GM12878 (cell line): ENCODE data around the gene FKBP14. TPM values are rescaled to one million over a fixed set of nuclear protein-coding genes. Genes with fewer than 3 reads are reported as not detected.
A peak's percentile ranks its signal among the peaks of the same experiment; 100 is the strongest.

ENCODE experiments used
- ATAC-seq: fragments of 200-7000 bp; cut with Tn5 transposase; 3 replicates; pipeline ENCODE4 v1.9.1; 2020; ENCODE audit warnings: mild to moderate bottlenecking, moderate library complexity
- BruUV-seq: library from RNA; stranded (reverse); fragments of 400-500 nt; replicated peaks from 2 replicates; lab custom pipeline; 2021; lab: Mats Ljungman, UMichigan
- CTCF ChIA-PET: fragments of 300-600 bp; sonication (Branson Sonifier 250); formaldehyde crosslinking; extraction: SDS; loops from one replicate; lab custom pipeline; 2021; ENCODE audit warnings: inconsistent platforms; lab: Yijun Ruan, JAX
- POLR2A ChIA-PET: fragments of 350-600 bp; formaldehyde crosslinking; extraction: SDS; loops from one replicate; lab custom pipeline; 2021; ENCODE audit warnings: inconsistent platforms; lab: Charles Lee
- RAD21 ChIA-PET: fragments of 300-600 bp; sonication (Branson Sonifier 250); formaldehyde crosslinking; loops from one replicate; lab custom pipeline; 2023; ENCODE audit warnings: antibody characterized with exemption; ENCODE audit not compliant: unreplicated experiment; lab: Charles Lee
- SMC1A ChIA-PET: fragments of 300-600 bp; sonication (Branson Sonifier 250); formaldehyde crosslinking; loops from one replicate; lab custom pipeline; 2023; ENCODE audit not compliant: unreplicated experiment, uncharacterized antibody; lab: Charles Lee
- DNase-seq: peaks from one replicate; pipeline ENCODE4 v3.0.0-alpha.2; 2011; ENCODE audit warnings: low read depth, low spot score
- FAIRE-seq: peaks from 3 replicates; lab custom pipeline; 2011; peaks lifted over from hg19 to GRCh38; lab: Jason Lieb, UNC
- H2AFZ ChIP-seq: 2 replicates; pipeline ENCODE4 v1.6.0; 2011; ENCODE audit warnings: low read depth, low read length, control low read depth; ENCODE audit not compliant: control insufficient read depth
- H3K27ac ChIP-seq: 2 replicates; pipeline ENCODE4 v1.5.1; 2011; ENCODE audit warnings: control low read depth; ENCODE audit not compliant: control insufficient read depth, insufficient read depth
- H3K27me3 ChIP-seq, 2 experiments: replicated peaks in 1 of 2; 2 replicates each; pipeline versions ENCODE4 v1.6.0 to v1.6.1; 2011; ENCODE audit warnings: low read length in 1 of 2; ENCODE audit not compliant: control insufficient read depth in 2 of 2, insufficient read depth in 2 of 2
- H3K36me3 ChIP-seq, 2 experiments: 2 replicates each; pipeline ENCODE4 v1.5.1; 2011; ENCODE audit warnings: low read length in 1 of 2; ENCODE audit not compliant: control insufficient read depth in 2 of 2, insufficient read depth in 2 of 2
- H3K4me1 ChIP-seq: 2 replicates; pipeline ENCODE4 v1.6.1; 2011; ENCODE audit warnings: mild to moderate bottlenecking, low read length, moderate library complexity, mixed read lengths; ENCODE audit not compliant: control insufficient read depth, insufficient read depth
- H3K4me2 ChIP-seq: 2 replicates; pipeline ENCODE4 v1.6.0; 2011; ENCODE audit warnings: control low read depth; ENCODE audit not compliant: control insufficient read depth, insufficient read depth
- H3K4me3 ChIP-seq: fragments of 200-600 bp; sonication (generic); 2 replicates; pipeline ENCODE4 v1.5.1; 2016
- H3K79me2 ChIP-seq: 2 replicates; pipeline ENCODE4 v1.6.0; 2011; ENCODE audit warnings: low read length; ENCODE audit not compliant: control insufficient read depth, insufficient read depth
- H3K9ac ChIP-seq: 2 replicates; pipeline ENCODE4 v1.8.0; 2011; ENCODE audit warnings: low read length, control low read depth, mixed read lengths; ENCODE audit not compliant: control insufficient read depth, insufficient read depth
- H3K9me3 ChIP-seq: replicated peaks from 3 replicates; pipeline ENCODE4 v1.5.1; 2011; ENCODE audit warnings: mild to moderate bottlenecking, low read length; ENCODE audit not compliant: control insufficient read depth, insufficient read depth
- H4K20me1 ChIP-seq: 2 replicates; pipeline ENCODE4 v1.6.0; 2011; ENCODE audit not compliant: control insufficient read depth, insufficient read depth
- ATF2 ChIP-seq: IDR thresholded peaks from 2 replicates; pipeline ENCODE4 v1.6.1; 2012; ENCODE audit warnings: low read length, inconsistent platforms
- CEBPB ChIP-seq, 2 experiments: fragments of 150-350 bp in 1 of 2; IDR thresholded peaks; 2 replicates each; pipeline ENCODE4 v1.6.1; 2012 to 2014; ENCODE audit warnings: low read depth in 2 of 2, low read length in 2 of 2, borderline replicate concordance in 1 of 2, inconsistent platforms in 1 of 2
- CHD4 ChIP-seq: fragments of 200-600 bp; sonication (generic); IDR thresholded peaks from 2 replicates; pipeline ENCODE4 v1.6.1; 2016; ENCODE audit warnings: mild to moderate bottlenecking
- CREB1 ChIP-seq: IDR thresholded peaks from 2 replicates; pipeline ENCODE4 v1.6.1; 2012; ENCODE audit warnings: low read depth, mild to moderate bottlenecking, inconsistent platforms
- CTCF ChIP-seq, 3 experiments: IDR thresholded peaks in 2 of 3; conservative IDR thresholded peaks in 1 of 3; 2 replicates each; pipeline ENCODE4 v1.5.1; 2011; ENCODE audit warnings: low read depth in 3 of 3, low read length in 3 of 3, mild to moderate bottlenecking in 3 of 3, control low read depth in 2 of 3, moderate library complexity in 2 of 3, inconsistent platforms in 1 of 3, mixed read lengths in 1 of 3; ENCODE audit not compliant: control insufficient read depth in 2 of 3, insufficient read depth in 1 of 3; ENCODE audit errors: extremely low read depth in 1 of 3
- ETV6 ChIP-seq, 2 experiments: fragments of 450-650 bp in 1 of 2; IDR thresholded peaks in 1 of 2; conservative IDR thresholded peaks in 1 of 2; 2 replicates each; pipeline ENCODE4 v1.6.1; 2014; ENCODE audit warnings: antibody characterized with exemption in 1 of 2, borderline replicate concordance in 1 of 2, low read depth in 1 of 2, mild to moderate bottlenecking in 1 of 2, moderate library complexity in 1 of 2
- GATAD2B ChIP-seq: fragments of 450-650 bp; conservative IDR thresholded peaks from 2 replicates; pipeline ENCODE4 v1.6.1; 2017; ENCODE audit warnings: low read depth, mild to moderate bottlenecking, moderate library complexity
- HSF1 ChIP-seq: fragments of 150-350 bp; IDR thresholded peaks from 2 replicates; pipeline ENCODE4 v1.6.1; 2014; ENCODE audit warnings: mild to moderate bottlenecking, low read depth, low read length
- JUND ChIP-seq: IDR thresholded peaks from 2 replicates; pipeline ENCODE4 v1.6.1; 2012; ENCODE audit warnings: low read depth, mild to moderate bottlenecking, low read length, improper control_type of control experiment, moderate library complexity
- MAX ChIP-seq: IDR thresholded peaks from 2 replicates; pipeline ENCODE4 v1.6.1; 2012; ENCODE audit warnings: low read depth, low read length, improper control_type of control experiment
- NBN ChIP-seq: fragments of 450-650 bp; IDR thresholded peaks from 2 replicates; pipeline ENCODE4 v1.6.1; 2016
- POLR2A ChIP-seq: IDR thresholded peaks from 2 replicates; pipeline ENCODE4 v1.6.1; 2011; ENCODE audit warnings: low read depth, mild to moderate bottlenecking, low read length
- RELB ChIP-seq: fragments of 450-650 bp; IDR thresholded peaks from 2 replicates; pipeline ENCODE4 v1.6.1; 2017; ENCODE audit warnings: low read depth, mild to moderate bottlenecking, moderate library complexity
- YBX1 ChIP-seq: fragments of 450-650 bp; IDR thresholded peaks from 2 replicates; pipeline ENCODE4 v1.6.1; 2016; ENCODE audit warnings: antibody characterized with exemption
- WGBS: methylation state at CpG from one replicate; pipeline ENCODE4 v1.1.6; 2016; ENCODE audit warnings: low lambda C conversion rate; ENCODE audit not compliant: insufficient replicate concordance, insufficient coverage; ENCODE audit errors: missing lambda C conversion rate; 5-methylcytosine and 5-hydroxymethylcytosine counted together
- in situ Hi-C: fragments of 300-500 bp; cut with MboI; formaldehyde crosslinking; loops from 9 replicates; pipeline ENCODE4 v1.14.3; 2018; ENCODE audit warnings: mixed read lengths
- intact Hi-C: fragments of 100-400 bp; cut with micrococcal nuclease; formaldehyde crosslinking; loops from one replicate; pipeline ENCODE4 v1.14.2; 2022; ENCODE audit not compliant: unreplicated experiment
- polyA plus RNA-seq, 11 experiments: library from polyadenylated mRNA; depleted of rRNA in 4 of 11; unstranded in 6 of 11; stranded (reverse) in 5 of 11; fragments of >200 nt; fragmentation: Nextera tagmentation in 4 of 11; fragmentation: Illumina TruSeq in 1 of 11; extraction: Ambion mirVana in 4 of 11; extraction: Trizol in 1 of 11; gene quantifications; 1 replicate in 1 of 11; 2 replicates in 10 of 11; pipeline versions ENCODE4 v1.2.1 to v1.2.3, GENCODE V29; 2011 to 2016; ENCODE audit warnings: inconsistent platforms in 2 of 11, missing spikeins in 2 of 11, low read depth in 1 of 11
- total RNA-seq, 4 experiments: library from RNA; depleted of rRNA in 3 of 4; stranded (reverse); fragments of >200 nt in 3 of 4; fragmentation: Illumina TruSeq in 1 of 4; extraction: Trizol in 1 of 4; gene quantifications; 2 replicates each; pipeline versions ENCODE4 v1.2.1 to v1.2.3, GENCODE V29; 2013 to 2021

FKBP14 gene
- total and polyA plus RNA-seq, 10 of the 15 experiments (the other 5 are each of a cell fraction or from before 2014, with no cell fraction given), result 2.7 to 8.9 (median 5.6) TPM

GRCh38 chr7:29977886-29978651, 48.4 kb downstream of the FKBP14 start:
- ChIA-PET CTCF (interaction anchor here (1.3 to 4.5 kb wide), 5 partner anchors 9 to 84 kb away, joined by 3 to 18 read pairs (median 8); no protein-coding TSS in a partner anchor), POLR2A (interaction anchor here (0.9 kb wide), 1 partner anchor 49 kb away, joined by 3 read pairs; the partner anchor contains the start of gene FKBP14), RAD21 (interaction anchor here (1.2 to 1.3 kb wide), 2 partner anchors 9 to 49 kb away, joined by 3 read pairs; no protein-coding TSS in a partner anchor), SMC1A (interaction anchor here (1.0 to 2.2 kb wide), 4 partner anchors 8 to 84 kb away, joined by 3 to 11 read pairs (median 6); no protein-coding TSS in a partner anchor)
- no peak for DNase-seq
- 91% methylated on average over 8 of the region's 8 CpGs for WGBS
- peaks cover 0 to 2% of the 10 kb centered on the region in 2 experiments; a peak in 1 of 4 replicates for H3K36me3 ChIP-seq
- H3K27ac ChIP-seq, result no peak overlapping the region
- intact Hi-C loops (no loop called here), in situ Hi-C loops (no loop called here)
- ATAC-seq, result peak; percentile 37; the same call in 2 of the 3 replicates
- no peaks in the 10 kb centered on the region for H3K27me3 ChIP-seq
- H3K9ac ChIP-seq, result no peak overlapping the region
- peaks cover 3% of the 10 kb centered on the region; the same call in 1 of the 2 replicates for H3K4me1 ChIP-seq
- no peak overlapping the region for H3K4me2 ChIP-seq
- BruUV-seq, result no TSS peak
- H4K20me1 ChIP-seq, result no peaks in the 10 kb centered on the region
- H3K79me2 ChIP-seq, result peaks cover 20% of the 10 kb centered on the region
- FAIRE-seq, result no peak
- no peaks in the 10 kb centered on the region for H3K9me3 ChIP-seq
- no peak overlapping the region for H3K4me3 ChIP-seq
- no peak overlapping the region for H2AFZ ChIP-seq
- no peak for TF ChIP-seq MAX
- TF ChIP-seq ETV6 (conservative IDR thresholded peaks at IDR 0.05 in 1 of 2, IDR thresholded peaks at IDR 0.05 in 1 of 2; ENCODE audit: borderline replicate concordance in 1 of 2, low read depth in 1 of 2), result no peak
- TF ChIP-seq CHD4, result no peak
- TF ChIP-seq CTCF (IDR thresholded peaks at IDR 0.05 in 2 of 3, conservative IDR thresholded peaks at IDR 0.05 in 1 of 3; ENCODE audit: control insufficient read depth in 2 of 3, extremely low read depth in 1 of 3, insufficient read depth in 1 of 3, low read depth in 3 of 3, low read length in 3 of 3), result no peak
- TF ChIP-seq JUND, result no peak
- TF ChIP-seq RELB, result no peak
- no peak for TF ChIP-seq NBN
- TF ChIP-seq YBX1, result no peak
- no peak for TF ChIP-seq HSF1
- no peak for TF ChIP-seq ATF2
- no peak for TF ChIP-seq CEBPB (IDR thresholded peaks at IDR 0.05; ENCODE audit: borderline replicate concordance in 1 of 2, low read depth in 2 of 2, low read length in 2 of 2)
- no peak for TF ChIP-seq GATAD2B
- TF ChIP-seq CREB1, result no peak
- TF ChIP-seq POLR2A, result no peak
